SK-N-SH treated with all-trans-retinoic acid at 6 μM for 48 hours (cell line): ENCODE measurements around the gene HCN4.

Experiments
- ATAC-seq: fragments of 200-7000 bp; cut with Tn5 transposase; 3 replicates; pipeline ENCODE4 v1.9.1; 2020; ENCODE audit warnings: mild to moderate bottlenecking, moderate library complexity
- ARNTL ChIP-seq: fragments of 450-650 bp; formaldehyde crosslinking; IDR thresholded peaks from 2 replicates; pipeline ENCODE4 v1.5.0; 2020; ENCODE audit warnings: low read depth, mild to moderate bottlenecking, moderate library complexity, borderline replicate concordance
- BACH2 ChIP-seq: fragments of 250-450 bp; sonication (Bioruptor Pico); IDR thresholded peaks from 2 replicates; pipeline ENCODE4 v1.9.0; 2021; ENCODE audit warnings: mild to moderate bottlenecking, borderline replicate concordance
- CREB5 ChIP-seq: fragments of 250-450 bp; sonication (Bioruptor Pico); IDR thresholded peaks from 2 replicates; pipeline ENCODE4 v1.5.1; 2020; ENCODE audit warnings: low read depth, mild to moderate bottlenecking, moderate library complexity
- CSDC2 ChIP-seq: fragments of 250-450 bp; sonication (Bioruptor Pico); IDR thresholded peaks from 2 replicates; pipeline ENCODE4 v1.5.0; 2020; ENCODE audit warnings: mild to moderate bottlenecking, moderate library complexity
- ESRRG ChIP-seq: fragments of 250-450 bp; sonication (Bioruptor Pico); IDR thresholded peaks from 2 replicates; pipeline ENCODE4 v1.6.1; 2021; ENCODE audit warnings: mild to moderate bottlenecking
- GLIS3 ChIP-seq: fragments of 250-450 bp; sonication (Bioruptor Pico); IDR thresholded peaks from 2 replicates; pipeline ENCODE4 v1.5.0; 2020; ENCODE audit warnings: mild to moderate bottlenecking, moderate library complexity
- ISL1 ChIP-seq: fragments of 250-450 bp; sonication (Bioruptor Pico); IDR thresholded peaks from 2 replicates; pipeline ENCODE4 v2.1.2; 2022; ENCODE audit warnings: mild to moderate bottlenecking, moderate library complexity
- OSR1 ChIP-seq: fragments of 250-450 bp; sonication (Bioruptor Pico); IDR thresholded peaks from 2 replicates; pipeline ENCODE4 v1.8.0; 2022; ENCODE audit warnings: moderate library complexity, mild to moderate bottlenecking, inconsistent platforms
- PPARA ChIP-seq: fragments of 250-450 bp; sonication (Bioruptor Pico); IDR thresholded peaks from 2 replicates; pipeline ENCODE4 v1.5.0; 2020; ENCODE audit warnings: mild to moderate bottlenecking, borderline replicate concordance
- RARB ChIP-seq: fragments of 250-450 bp; sonication (Bioruptor Pico); IDR thresholded peaks from 2 replicates; pipeline ENCODE4 v1.8.0; 2021; ENCODE audit warnings: mild to moderate bottlenecking, moderate library complexity
- SNAI2 ChIP-seq: fragments of 250-450 bp; sonication (Bioruptor Pico); IDR thresholded peaks from 2 replicates; pipeline ENCODE4 v1.5.0; 2020; ENCODE audit warnings: mild to moderate bottlenecking, moderate library complexity
- TCF4 ChIP-seq: fragments of 250-450 bp; sonication (Bioruptor Pico); IDR thresholded peaks from 2 replicates; pipeline ENCODE4 v1.8.0; 2021; ENCODE audit warnings: mild to moderate bottlenecking, moderate library complexity, borderline replicate concordance
- ZFP3 ChIP-seq: fragments of 250-450 bp; sonication (Bioruptor Pico); IDR thresholded peaks from 2 replicates; pipeline ENCODE4 v1.5.0; 2020; ENCODE audit warnings: mild to moderate bottlenecking, moderate library complexity
- ZFP30 ChIP-seq: fragments of 450-650 bp; formaldehyde crosslinking; IDR thresholded peaks from 2 replicates; pipeline ENCODE4 v1.5.0; 2022; ENCODE audit warnings: mild to moderate bottlenecking, moderate library complexity
- ZNF70 ChIP-seq: fragments of 450-650 bp; formaldehyde crosslinking; IDR thresholded peaks from 2 replicates; pipeline ENCODE4 v1.5.0; 2020; ENCODE audit warnings: mild to moderate bottlenecking, moderate library complexity
- ZNF8 ChIP-seq: fragments of 450-650 bp; formaldehyde crosslinking; IDR thresholded peaks from 2 replicates; pipeline ENCODE4 v1.5.0; 2020; ENCODE audit warnings: mild to moderate bottlenecking, moderate library complexity
- TF ChIP-seq, protein P1 (sequence below): fragments of 250-450 bp; sonication (Bioruptor Pico); IDR thresholded peaks from 2 replicates; pipeline ENCODE4 v1.5.1; 2021; ENCODE audit warnings: mild to moderate bottlenecking, moderate library complexity
- TF ChIP-seq, protein P2 (sequence below): fragments of 250-450 bp; sonication (Bioruptor Pico); IDR thresholded peaks from 2 replicates; pipeline ENCODE4 v1.5.0; 2020; ENCODE audit warnings: mild to moderate bottlenecking, moderate library complexity

HCN4 gene

GRCh38 chr15:73394782-73395181, 26.0 kb upstream of the HCN4 start:
- ATAC-seq = no peak
- TF ChIP-seq ZNF70 (CRISPR knock-in tag) = no peak
- TF ChIP-seq ZFP30 = no peak
- TF ChIP-seq ESRRG (CRISPR knock-in tag) = no peak
- TF ChIP-seq CSDC2 (CRISPR knock-in tag) = no peak
- TF ChIP-seq ISL1 (CRISPR knock-in tag) = no peak
- TF ChIP-seq, protein P1, sequence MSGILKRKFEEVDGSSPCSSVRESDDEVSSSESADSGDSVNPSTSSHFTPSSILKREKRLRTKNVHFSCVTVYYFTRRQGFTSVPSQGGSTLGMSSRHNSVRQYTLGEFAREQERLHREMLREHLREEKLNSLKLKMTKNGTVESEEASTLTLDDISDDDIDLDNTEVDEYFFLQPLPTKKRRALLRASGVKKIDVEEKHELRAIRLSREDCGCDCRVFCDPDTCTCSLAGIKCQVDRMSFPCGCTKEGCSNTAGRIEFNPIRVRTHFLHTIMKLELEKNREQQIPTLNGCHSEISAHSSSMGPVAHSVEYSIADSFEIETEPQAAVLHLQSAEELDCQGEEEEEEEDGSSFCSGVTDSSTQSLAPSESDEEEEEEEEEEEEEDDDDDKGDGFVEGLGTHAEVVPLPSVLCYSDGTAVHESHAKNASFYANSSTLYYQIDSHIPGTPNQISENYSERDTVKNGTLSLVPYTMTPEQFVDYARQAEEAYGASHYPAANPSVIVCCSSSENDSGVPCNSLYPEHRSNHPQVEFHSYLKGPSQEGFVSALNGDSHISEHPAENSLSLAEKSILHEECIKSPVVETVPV = no peak
- no peak for TF ChIP-seq SNAI2 (CRISPR knock-in tag)
- TF ChIP-seq ZFP3 = no peak
- no peak for TF ChIP-seq ARNTL (CRISPR knock-in tag)
- no peak for TF ChIP-seq BACH2 (CRISPR knock-in tag)

- TF ChIP-seq GLIS3 (no peak), ZNF70 (CRISPR knock-in tag) (no peak), ESRRG (CRISPR knock-in tag) (no peak), RARB (CRISPR knock-in tag) (no peak)
- TF ChIP-seq, protein P1 = no peak
- ATAC-seq = no peak
Measured at GRCh38 chr15:73393336-73393735, 24.6 kb upstream of the HCN4 start.

GRCh38 chr15:73392025-73392424, 23.3 kb upstream of the HCN4 start:
- no peak for TF ChIP-seq PPARA (CRISPR knock-in tag)
- no peak for TF ChIP-seq TCF4
- TF ChIP-seq, protein P1 = no peak
- no peak for TF ChIP-seq ZNF8 (CRISPR knock-in tag)
- no peak for TF ChIP-seq ISL1 (CRISPR knock-in tag)
- no peak for TF ChIP-seq OSR1 (CRISPR knock-in tag)

DNA sequence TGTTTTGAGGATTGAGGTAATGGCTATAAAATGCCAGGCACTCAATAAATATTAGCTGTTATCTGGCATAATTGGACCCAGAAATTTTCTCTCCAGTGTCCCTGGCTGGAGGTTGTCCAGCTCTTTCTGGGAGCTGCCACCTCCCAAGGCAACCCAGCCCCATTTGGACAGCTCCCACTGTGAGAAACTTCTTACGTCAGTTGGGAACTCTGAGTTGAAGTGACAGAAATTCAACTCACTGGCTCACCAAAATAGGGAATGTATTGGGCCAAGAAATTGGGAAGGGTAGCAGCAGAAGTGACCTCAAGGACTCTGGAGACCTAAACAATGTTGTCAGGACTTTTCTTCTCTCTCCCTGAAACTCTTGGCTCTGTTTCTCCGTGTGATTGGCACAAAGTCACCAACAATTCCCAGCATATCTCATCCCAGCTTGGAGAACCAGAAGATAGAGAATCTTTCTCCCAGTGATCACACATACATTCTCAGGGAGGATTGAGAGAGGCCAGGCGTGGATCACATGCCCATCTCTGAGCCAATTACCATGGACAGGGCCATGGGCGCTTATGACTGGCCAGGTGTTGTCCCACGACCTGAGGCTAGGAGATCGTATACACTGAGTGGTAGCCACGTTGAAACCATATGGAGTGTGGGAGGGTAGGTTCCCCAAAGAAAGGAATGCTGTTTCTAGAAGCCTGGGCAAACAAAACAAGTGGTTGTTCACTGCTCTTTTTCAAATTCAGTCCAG, 22.5 kb upstream of the HCN4 start:
- TF ChIP-seq, protein P2, sequence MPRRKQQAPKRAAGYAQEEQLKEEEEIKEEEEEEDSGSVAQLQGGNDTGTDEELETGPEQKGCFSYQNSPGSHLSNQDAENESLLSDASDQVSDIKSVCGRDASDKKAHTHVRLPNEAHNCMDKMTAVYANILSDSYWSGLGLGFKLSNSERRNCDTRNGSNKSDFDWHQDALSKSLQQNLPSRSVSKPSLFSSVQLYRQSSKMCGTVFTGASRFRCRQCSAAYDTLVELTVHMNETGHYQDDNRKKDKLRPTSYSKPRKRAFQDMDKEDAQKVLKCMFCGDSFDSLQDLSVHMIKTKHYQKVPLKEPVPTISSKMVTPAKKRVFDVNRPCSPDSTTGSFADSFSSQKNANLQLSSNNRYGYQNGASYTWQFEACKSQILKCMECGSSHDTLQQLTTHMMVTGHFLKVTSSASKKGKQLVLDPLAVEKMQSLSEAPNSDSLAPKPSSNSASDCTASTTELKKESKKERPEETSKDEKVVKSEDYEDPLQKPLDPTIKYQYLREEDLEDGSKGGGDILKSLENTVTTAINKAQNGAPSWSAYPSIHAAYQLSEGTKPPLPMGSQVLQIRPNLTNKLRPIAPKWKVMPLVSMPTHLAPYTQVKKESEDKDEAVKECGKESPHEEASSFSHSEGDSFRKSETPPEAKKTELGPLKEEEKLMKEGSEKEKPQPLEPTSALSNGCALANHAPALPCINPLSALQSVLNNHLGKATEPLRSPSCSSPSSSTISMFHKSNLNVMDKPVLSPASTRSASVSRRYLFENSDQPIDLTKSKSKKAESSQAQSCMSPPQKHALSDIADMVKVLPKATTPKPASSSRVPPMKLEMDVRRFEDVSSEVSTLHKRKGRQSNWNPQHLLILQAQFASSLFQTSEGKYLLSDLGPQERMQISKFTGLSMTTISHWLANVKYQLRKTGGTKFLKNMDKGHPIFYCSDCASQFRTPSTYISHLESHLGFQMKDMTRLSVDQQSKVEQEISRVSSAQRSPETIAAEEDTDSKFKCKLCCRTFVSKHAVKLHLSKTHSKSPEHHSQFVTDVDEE = no peak
- TF ChIP-seq ARNTL (CRISPR knock-in tag) (no peak), TCF4 (no peak), CREB5 (CRISPR knock-in tag) (no peak)
- TF ChIP-seq, all 23 proteins: peak for 0
- no peak for ATAC-seq

More at GRCh38 chr15:73392025-73392424, 23.3 kb upstream of the HCN4 start:
- no peak for ATAC-seq
